ENCODE data around the gene PABPC3.

Gene PABPC3

DNA sequence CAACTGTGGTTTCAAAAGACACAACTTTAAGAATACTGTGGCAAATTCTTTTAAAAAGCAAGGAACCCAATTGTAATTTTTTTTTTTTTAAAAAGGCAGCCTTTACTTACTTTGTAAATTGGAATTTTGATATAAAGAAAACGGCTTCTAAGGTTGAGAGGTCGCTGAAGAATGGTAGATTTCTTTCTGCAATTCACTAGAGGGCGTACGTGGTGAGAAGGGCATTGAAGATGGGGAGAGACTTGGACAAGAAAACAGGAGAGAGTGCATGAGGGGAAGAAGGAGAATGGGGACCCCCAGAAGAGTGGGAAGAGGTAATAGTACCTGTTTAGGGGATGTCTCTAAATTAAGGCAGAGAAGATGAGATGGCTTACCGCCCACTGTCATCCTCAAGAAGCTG is 33.5 kb upstream of the PABPC3 start:
- in situ Hi-C loops (cut with MboI; ENCODE audit: low pct_unique_long_range_greater_than_20kb, low sequenced_read_pairs, unreplicated experiment): no loop called here
- no peak for TF ChIP-seq CTCF (IDR thresholded peaks at IDR 0.05; ENCODE audit: extremely low read depth, insufficient read depth, missing control alignments)
- no peak for DNase-seq (ENCODE audit: low spot score)

DNA sequence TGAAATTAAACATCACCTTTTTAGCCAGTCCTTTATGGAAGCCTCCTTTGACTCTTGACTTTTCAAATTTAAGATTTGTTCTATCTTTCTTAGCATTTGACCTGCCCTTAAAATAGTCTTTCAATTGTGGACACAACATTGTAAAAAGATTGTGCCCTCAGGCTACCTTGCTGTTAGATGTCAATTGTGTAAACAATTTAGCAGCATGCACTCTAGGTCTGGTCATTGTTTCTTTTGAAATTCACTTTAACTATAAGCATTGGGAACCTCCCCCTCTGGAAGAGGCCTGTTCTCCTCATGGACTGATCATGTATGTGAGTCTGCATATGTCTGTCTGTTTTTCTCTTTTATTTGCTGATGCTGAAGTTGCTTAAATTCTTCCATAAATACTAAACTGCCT is 31.5 kb upstream of the PABPC3 start:
- DNase-seq (ENCODE audit: low spot score): no peak
- in situ Hi-C loops (cut with MboI; ENCODE audit: low pct_unique_long_range_greater_than_20kb, low sequenced_read_pairs, unreplicated experiment): no loop called here
- TF ChIP-seq CTCF (IDR thresholded peaks at IDR 0.05; ENCODE audit: extremely low read depth, insufficient read depth, missing control alignments): no peak

DNA sequence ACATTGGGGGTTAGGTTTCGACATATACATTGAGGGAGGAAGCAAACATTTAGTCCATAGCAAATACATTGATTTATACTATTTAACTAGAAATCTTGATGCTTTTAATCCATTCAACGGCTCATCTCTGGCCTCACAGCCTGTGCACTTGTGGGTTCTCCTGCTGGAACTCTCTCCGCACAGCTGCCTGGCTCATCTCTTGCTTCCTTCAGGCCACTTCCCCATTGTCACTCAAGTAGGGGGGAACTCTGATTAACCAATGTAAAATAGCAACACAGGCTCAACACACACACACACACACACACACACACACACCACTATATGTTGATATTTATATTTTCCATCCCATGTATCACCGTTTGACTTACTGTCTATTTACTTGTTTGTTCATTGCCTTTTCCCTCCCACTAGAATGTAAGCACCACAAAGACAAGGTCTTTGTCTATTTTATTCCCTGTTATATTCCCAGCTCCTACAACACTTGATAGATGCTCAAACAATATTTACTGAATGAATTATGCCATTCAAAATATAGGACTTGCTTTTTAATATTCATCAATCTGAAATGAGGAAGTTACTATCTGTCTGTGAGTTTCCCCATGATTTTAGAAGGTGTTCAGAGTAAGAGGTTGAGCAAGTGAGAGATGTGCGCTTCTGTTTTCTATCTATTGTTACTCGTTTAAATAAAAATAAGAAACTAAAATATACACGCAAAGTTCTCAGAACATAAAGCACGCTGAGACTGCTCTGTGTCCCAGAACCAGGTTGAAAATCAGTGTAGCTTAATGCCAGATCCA is 29.8 kb upstream of the PABPC3 start:
- in situ Hi-C loops (cut with MboI; ENCODE audit: low pct_unique_long_range_greater_than_20kb, low sequenced_read_pairs, unreplicated experiment): no loop called here
- DNase-seq (ENCODE audit: low spot score): no peak
- no peak for TF ChIP-seq CTCF (IDR thresholded peaks at IDR 0.05; ENCODE audit: extremely low read depth, insufficient read depth, missing control alignments)

- TF ChIP-seq CTCF (IDR thresholded peaks at IDR 0.05; ENCODE audit: extremely low read depth, insufficient read depth, missing control alignments): no peak
- DNase-seq (ENCODE audit: low spot score): no peak
- in situ Hi-C loops (cut with MboI; ENCODE audit: low pct_unique_long_range_greater_than_20kb, low sequenced_read_pairs, unreplicated experiment): no loop called here
Observed at GRCh38 chr13:25067064-25067463, 28.9 kb upstream of the PABPC3 start.

DNA sequence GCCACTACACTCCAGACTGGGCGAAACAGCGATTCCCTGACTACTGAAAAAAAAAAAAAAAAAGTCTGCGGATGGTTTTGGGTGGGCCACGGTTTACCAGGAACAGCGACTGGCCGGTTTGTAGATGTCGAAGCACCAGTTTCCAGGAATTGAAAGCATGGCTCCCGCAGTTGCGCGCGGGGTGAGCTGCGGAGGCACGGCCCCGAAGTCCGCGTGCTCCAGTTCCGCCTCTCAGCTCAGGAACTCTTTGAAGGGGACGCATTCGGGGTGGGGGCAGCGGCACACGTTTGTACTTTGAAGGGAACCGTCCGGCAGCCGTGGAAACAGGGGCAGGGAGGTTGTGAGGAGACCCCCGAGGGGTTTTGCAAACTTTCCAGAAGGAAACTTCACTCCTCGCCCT is 27.1 kb upstream of the PABPC3 start:
- TF ChIP-seq CTCF (IDR thresholded peaks at IDR 0.05; ENCODE audit: extremely low read depth, insufficient read depth, missing control alignments): no peak
- no peak for DNase-seq (ENCODE audit: low spot score)
- in situ Hi-C loops (cut with MboI; ENCODE audit: low pct_unique_long_range_greater_than_20kb, low sequenced_read_pairs, unreplicated experiment): no loop called here

- in situ Hi-C loops (cut with MboI; ENCODE audit: low pct_unique_long_range_greater_than_20kb, low sequenced_read_pairs, unreplicated experiment): no loop called here
- TF ChIP-seq CTCF (IDR thresholded peaks at IDR 0.05; ENCODE audit: extremely low read depth, insufficient read depth, missing control alignments): no peak
- DNase-seq (ENCODE audit: low spot score): no peak
Observed at GRCh38 chr13:25069236-25069635, 26.7 kb upstream of the PABPC3 start.

Measured in GM13977 (cell line).